WI38 (cell line): Measurements from ENCODE around the gene ZNF550.
"Not testable (repeated sequence)": the region's sequence is repeated elsewhere in the genome, so short reads cannot be mapped to it uniquely, and the experiment has no call there.

ENCODE experiments used
- H3K4me3 ChIP-seq: 2 replicates; pipeline ENCODE4 v1.5.1; 2011; ENCODE audit warnings: low read depth, mild to moderate bottlenecking, control low read depth, low read length
- CTCF ChIP-seq: IDR thresholded peaks from 2 replicates; pipeline ENCODE4 v1.5.1; 2012; ENCODE audit warnings: low read depth, mild to moderate bottlenecking, control low read depth, low read length

ZNF550 gene

GRCh38 chr19:57537953-57538547, 21.6 kb downstream of the ZNF550 start:
- H3K4me3 ChIP-seq = no peak overlapping the region
- TF ChIP-seq CTCF = no peak

GRCh38 chr19:57527136-57527881, 32.4 kb downstream of the ZNF550 start, which contains the start of gene ZNF549:
TSS of gene ZNF549 (plus strand) at chr19:57527356. CDS start at chr19:57527574, 218 bp downstream.
- TF ChIP-seq CTCF = no peak
- peak within 1 kb of the TSS; percentile 100 for H3K4me3 ChIP-seq

GRCh38 chr19:57518021-57518420, 41.6 kb downstream of the ZNF550 start:
- H3K4me3 ChIP-seq = not testable (repeated sequence)

- no peak for TF ChIP-seq CTCF
These were observed 44.4 kb downstream of the ZNF550 start for GRCh38 chr19:57515255-57515654.

GRCh38 chr19:57512845-57513244, 46.8 kb downstream of the ZNF550 start:
- H3K4me3 ChIP-seq = no peak overlapping the region
- TF ChIP-seq CTCF = no peak

More at GRCh38 chr19:57515255-57515654, 44.4 kb downstream of the ZNF550 start:
- no peak overlapping the region for H3K4me3 ChIP-seq

- H3K4me3 ChIP-seq = no peak overlapping the region
- TF ChIP-seq CTCF = no peak
These were observed 48.2 kb downstream of the ZNF550 start for GRCh38 chr19:57511484-57511883.

- no peak for TF ChIP-seq CTCF
- no peak overlapping the region for H3K4me3 ChIP-seq
These were observed 53.5 kb downstream of the ZNF550 start for GRCh38 chr19:57506163-57506562.

- H3K4me3 ChIP-seq = peak overlapping the region; percentile 61
These were observed 59.3 kb downstream of the ZNF550 start for GRCh38 chr19:57500400-57500799.

- H3K4me3 ChIP-seq = peak within 1 kb of the TSS; percentile 72
These were observed 59.8 kb downstream of the ZNF550 start, which contains the start of gene ZNF773 for GRCh38 chr19:57499680-57500395. TSS of gene ZNF773 (plus strand) at chr19:57499938. CDS start at chr19:57500081, 143 bp downstream.

- not testable (repeated sequence) for H3K4me3 ChIP-seq
These were observed 60.4 kb downstream of the ZNF550 start for GRCh38 chr19:57499332-57499679.

- peak overlapping the region; percentile 57 for H3K4me3 ChIP-seq
These were observed 71.4 kb downstream of the ZNF550 start for GRCh38 chr19:57488299-57488644.

- H3K4me3 ChIP-seq = peak within 1 kb of the TSS; percentile 87
These were observed 72.0 kb downstream of the ZNF550 start, which contains the start of gene ZNF419 for GRCh38 chr19:57487477-57488298. TSS of gene ZNF419 (plus strand) at chr19:57487750. CDS start at chr19:57487951, 201 bp downstream.
